HL-60 (cell line): ENCODE measurements around the gene FBXO24.

Source experiments
- DNase-seq, 2 experiments: peaks; one replicate each; pipeline ENCODE4 v3.0.0-alpha.2; 2010 to 2020; ENCODE audit warnings: low read depth in 1 of 2, low spot score in 1 of 2
- H3K27ac ChIP-seq: fragments of 250-450 bp; sonication (Bioruptor Pico); replicated peaks from 2 replicates; pipeline ENCODE4 v1.5.1; 2020; ENCODE audit warnings: mild to moderate bottlenecking, moderate library complexity
- H3K27me3 ChIP-seq: fragments of 250-450 bp; sonication (Bioruptor Pico); 2 replicates; pipeline ENCODE4 v1.5.1; 2021; ENCODE audit warnings: mild to moderate bottlenecking, moderate library complexity; ENCODE audit not compliant: insufficient read depth, poor library complexity, severe bottlenecking
- H3K4me3 ChIP-seq: replicated peaks from 2 replicates; pipeline ENCODE4 v1.5.1; 2011; ENCODE audit warnings: mild to moderate bottlenecking, control low read depth, low read length; ENCODE audit not compliant: insufficient read depth
- GABPA ChIP-seq: IDR thresholded peaks from 2 replicates; pipeline ENCODE4 v1.6.1; 2012; ENCODE audit warnings: low read depth
- POLR2AphosphoS5 ChIP-seq: IDR thresholded peaks from 2 replicates; pipeline ENCODE4 v1.6.1; 2012; ENCODE audit warnings: low read depth
- SPI1 ChIP-seq: IDR thresholded peaks from 2 replicates; pipeline ENCODE4 v1.6.1; 2012; ENCODE audit warnings: low read depth, mild to moderate bottlenecking, borderline replicate concordance
- TF ChIP-seq, protein P1 (sequence below): IDR thresholded peaks from one replicate; pipeline ENCODE4 v1.5.1; 2011; ENCODE audit warnings: low read length, control low read depth, inconsistent platforms; ENCODE audit not compliant: insufficient read depth
- TF ChIP-seq, protein P2 (sequence below): IDR thresholded peaks from 2 replicates; pipeline ENCODE4 v1.6.1; 2012; ENCODE audit warnings: low read depth; ENCODE audit not compliant: insufficient replicate concordance

The FBXO24 gene

DNA sequence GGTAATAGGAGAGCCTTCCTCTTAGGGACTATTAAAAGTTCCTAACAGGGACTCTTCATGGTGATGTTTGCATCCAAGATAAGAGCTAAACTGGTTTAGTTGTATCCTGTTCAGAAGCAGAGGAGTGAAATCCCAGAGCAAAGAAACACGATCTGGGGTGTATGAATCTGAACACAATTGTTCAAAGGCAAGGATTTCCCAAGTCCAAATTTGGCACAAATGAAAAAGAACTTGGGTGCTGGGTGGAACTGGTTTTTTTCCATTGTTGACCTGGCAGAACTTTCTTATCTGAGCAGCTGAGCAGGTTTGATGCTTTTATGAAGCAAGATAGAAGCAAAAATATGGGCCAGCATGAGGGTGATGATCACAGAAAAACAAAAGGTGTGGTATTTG, 41.2 kb upstream of the FBXO24 start:
- Histone ChIP-seq H3K27me3 (no peaks in the 10 kb centered on the region), H3K27ac (no peak overlapping the region), H3K4me3 (no peak overlapping the region)
- no peak for TF ChIP-seq POLR2AphosphoS5
- TF ChIP-seq, protein P1, sequence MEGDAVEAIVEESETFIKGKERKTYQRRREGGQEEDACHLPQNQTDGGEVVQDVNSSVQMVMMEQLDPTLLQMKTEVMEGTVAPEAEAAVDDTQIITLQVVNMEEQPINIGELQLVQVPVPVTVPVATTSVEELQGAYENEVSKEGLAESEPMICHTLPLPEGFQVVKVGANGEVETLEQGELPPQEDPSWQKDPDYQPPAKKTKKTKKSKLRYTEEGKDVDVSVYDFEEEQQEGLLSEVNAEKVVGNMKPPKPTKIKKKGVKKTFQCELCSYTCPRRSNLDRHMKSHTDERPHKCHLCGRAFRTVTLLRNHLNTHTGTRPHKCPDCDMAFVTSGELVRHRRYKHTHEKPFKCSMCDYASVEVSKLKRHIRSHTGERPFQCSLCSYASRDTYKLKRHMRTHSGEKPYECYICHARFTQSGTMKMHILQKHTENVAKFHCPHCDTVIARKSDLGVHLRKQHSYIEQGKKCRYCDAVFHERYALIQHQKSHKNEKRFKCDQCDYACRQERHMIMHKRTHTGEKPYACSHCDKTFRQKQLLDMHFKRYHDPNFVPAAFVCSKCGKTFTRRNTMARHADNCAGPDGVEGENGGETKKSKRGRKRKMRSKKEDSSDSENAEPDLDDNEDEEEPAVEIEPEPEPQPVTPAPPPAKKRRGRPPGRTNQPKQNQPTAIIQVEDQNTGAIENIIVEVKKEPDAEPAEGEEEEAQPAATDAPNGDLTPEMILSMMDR = no peak
- TF ChIP-seq, protein P2, sequence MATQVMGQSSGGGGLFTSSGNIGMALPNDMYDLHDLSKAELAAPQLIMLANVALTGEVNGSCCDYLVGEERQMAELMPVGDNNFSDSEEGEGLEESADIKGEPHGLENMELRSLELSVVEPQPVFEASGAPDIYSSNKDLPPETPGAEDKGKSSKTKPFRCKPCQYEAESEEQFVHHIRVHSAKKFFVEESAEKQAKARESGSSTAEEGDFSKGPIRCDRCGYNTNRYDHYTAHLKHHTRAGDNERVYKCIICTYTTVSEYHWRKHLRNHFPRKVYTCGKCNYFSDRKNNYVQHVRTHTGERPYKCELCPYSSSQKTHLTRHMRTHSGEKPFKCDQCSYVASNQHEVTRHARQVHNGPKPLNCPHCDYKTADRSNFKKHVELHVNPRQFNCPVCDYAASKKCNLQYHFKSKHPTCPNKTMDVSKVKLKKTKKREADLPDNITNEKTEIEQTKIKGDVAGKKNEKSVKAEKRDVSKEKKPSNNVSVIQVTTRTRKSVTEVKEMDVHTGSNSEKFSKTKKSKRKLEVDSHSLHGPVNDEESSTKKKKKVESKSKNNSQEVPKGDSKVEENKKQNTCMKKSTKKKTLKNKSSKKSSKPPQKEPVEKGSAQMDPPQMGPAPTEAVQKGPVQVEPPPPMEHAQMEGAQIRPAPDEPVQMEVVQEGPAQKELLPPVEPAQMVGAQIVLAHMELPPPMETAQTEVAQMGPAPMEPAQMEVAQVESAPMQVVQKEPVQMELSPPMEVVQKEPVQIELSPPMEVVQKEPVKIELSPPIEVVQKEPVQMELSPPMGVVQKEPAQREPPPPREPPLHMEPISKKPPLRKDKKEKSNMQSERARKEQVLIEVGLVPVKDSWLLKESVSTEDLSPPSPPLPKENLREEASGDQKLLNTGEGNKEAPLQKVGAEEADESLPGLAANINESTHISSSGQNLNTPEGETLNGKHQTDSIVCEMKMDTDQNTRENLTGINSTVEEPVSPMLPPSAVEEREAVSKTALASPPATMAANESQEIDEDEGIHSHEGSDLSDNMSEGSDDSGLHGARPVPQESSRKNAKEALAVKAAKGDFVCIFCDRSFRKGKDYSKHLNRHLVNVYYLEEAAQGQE = no peak
- no peak for TF ChIP-seq SPI1
- no peak for TF ChIP-seq GABPA
- no peak for DNase-seq

DNA sequence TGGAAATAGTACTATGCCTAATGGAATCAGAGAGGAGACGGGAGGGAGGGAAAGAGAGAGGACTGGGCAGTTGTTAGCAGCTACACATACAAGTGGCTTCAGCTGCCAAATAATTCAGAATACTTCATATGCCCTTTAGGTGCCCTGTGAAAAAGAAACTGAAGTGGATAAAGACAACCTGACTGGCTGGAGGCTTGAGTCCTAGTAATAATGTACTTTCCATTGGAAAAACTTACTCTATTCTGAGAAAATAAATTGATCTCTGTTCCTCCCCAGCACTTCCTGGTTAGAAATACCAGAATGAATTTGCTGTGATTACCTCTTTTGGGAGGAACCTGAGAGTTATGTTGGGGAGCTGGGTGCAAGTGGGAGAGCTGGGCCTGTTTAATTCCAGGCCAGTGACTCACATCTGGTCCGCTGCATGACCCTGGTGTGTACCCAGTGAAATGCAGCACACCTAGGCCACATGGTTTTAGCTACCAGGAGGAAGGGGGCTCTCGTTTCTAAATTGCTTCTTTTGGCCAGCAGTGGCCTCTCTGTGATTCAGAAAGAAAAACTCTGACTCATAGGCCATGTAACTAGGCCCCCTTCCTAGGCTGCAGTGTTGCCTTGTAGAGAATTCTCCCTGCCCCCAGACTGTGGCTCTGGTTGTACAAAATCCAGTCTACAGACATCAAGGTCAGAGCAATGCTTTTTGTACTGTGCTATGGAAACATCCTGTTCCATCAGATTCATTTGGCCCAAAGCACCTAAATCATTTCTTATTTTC, 40.6 kb upstream of the FBXO24 start:
- TF ChIP-seq, protein P1 = no peak
- TF ChIP-seq GABPA (no peak), SPI1 (no peak), POLR2AphosphoS5 (no peak)
- TF ChIP-seq, protein P2 = no peak
- Histone ChIP-seq H3K4me3 (no peak overlapping the region), H3K27ac (no peak overlapping the region), H3K27me3 (no peaks in the 10 kb centered on the region)
- DNase-seq = no peak

DNA sequence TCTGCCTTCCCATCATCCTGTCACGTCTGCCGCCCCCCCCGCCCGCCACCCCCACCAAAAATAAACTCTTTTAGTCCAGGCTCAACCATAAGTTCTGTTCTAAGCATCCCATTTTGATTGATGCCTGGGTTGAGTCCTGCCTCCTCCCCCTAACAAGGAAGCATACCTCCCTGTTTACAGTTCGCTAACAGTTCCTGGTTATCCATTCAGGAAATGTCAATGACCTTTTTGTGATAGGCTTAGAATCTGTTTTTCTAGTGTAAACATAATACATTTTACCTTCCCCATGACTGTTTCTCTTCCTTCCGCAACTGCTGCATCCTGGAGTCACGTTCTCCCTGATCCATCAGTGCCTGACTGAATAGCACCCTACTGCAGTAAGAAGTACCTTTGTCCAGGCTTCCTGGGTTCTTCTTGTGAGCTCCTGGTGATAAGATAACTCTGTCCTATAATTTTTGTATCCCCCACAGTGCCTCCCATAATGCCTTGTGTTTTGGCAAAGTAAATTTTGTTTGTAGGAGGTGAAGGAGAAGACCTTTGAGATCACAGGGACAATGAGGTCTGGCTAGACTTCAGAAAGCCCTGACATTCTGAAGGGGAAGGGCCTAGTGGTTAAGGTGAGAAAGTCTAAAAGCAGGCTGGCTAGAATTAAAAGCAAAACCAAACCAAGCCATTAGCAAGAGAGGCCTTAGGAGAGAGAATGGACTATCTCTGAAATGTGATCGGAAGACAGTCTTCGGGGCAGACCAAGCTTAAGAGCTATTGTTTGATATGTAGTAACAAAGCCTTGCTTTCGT, 39.8 kb upstream of the FBXO24 start:
- H3K4me3 ChIP-seq = no peak overlapping the region
- H3K27ac ChIP-seq = no peak overlapping the region
- DNase-seq = no peak
- no peaks in the 10 kb centered on the region for H3K27me3 ChIP-seq
- TF ChIP-seq, protein P1 = no peak
- TF ChIP-seq GABPA (no peak), SPI1 (no peak), POLR2AphosphoS5 (no peak)
- TF ChIP-seq, protein P2 = no peak
